Hepatocyte (in vitro differentiated cells): ENCODE results near the gene YOD1. TPM values are rescaled to one million over a fixed set of nuclear protein-coding genes. Genes with fewer than 3 reads are reported as not detected.

Experiments
- DNase-seq: peaks from one replicate; pipeline ENCODE4 v3.0.0-alpha.2; 2016; ENCODE audit warnings: low spot score
- H2AFZ ChIP-seq: fragments of 200-600 bp; sonication (generic); 2 replicates; pipeline ENCODE4 v1.6.0; 2016; ENCODE audit warnings: antibody characterized with exemption, mild to moderate bottlenecking
- H3K27ac ChIP-seq: fragments of 200-600 bp; sonication (generic); 2 replicates; pipeline ENCODE4 v1.5.1; 2016; ENCODE audit warnings: mild to moderate bottlenecking
- H3K27me3 ChIP-seq: fragments of 200-600 bp; sonication (generic); 2 replicates; pipeline ENCODE4 v1.6.1; 2016
- H3K36me3 ChIP-seq: fragments of 200-600 bp; sonication (generic); replicated peaks from 2 replicates; pipeline ENCODE4 v1.5.1; 2016; ENCODE audit warnings: low read depth; ENCODE audit not compliant: insufficient read depth
- H3K4me1 ChIP-seq: fragments of 200-600 bp; sonication (generic); 2 replicates; pipeline ENCODE4 v1.5.1; 2016; ENCODE audit warnings: mild to moderate bottlenecking, moderate library complexity; ENCODE audit not compliant: insufficient read depth
- H3K4me2 ChIP-seq: fragments of 200-600 bp; sonication (generic); 2 replicates; pipeline ENCODE4 v1.6.0; 2016
- H3K4me3 ChIP-seq: fragments of 200-600 bp; sonication (generic); 2 replicates; pipeline ENCODE4 v1.5.1; 2016; ENCODE audit warnings: mild to moderate bottlenecking
- H3K79me2 ChIP-seq: fragments of 200-600 bp; sonication (generic); 2 replicates; pipeline ENCODE4 v1.6.0; 2017; ENCODE audit warnings: mild to moderate bottlenecking
- H3K9me2 ChIP-seq: fragments of 200-600 bp; sonication (generic); replicated peaks from 2 replicates; pipeline ENCODE4 v1.6.0; 2017; ENCODE audit warnings: mild to moderate bottlenecking; ENCODE audit not compliant: insufficient read depth
- H3K9me3 ChIP-seq: fragments of 200-600 bp; sonication (generic); 2 replicates; pipeline ENCODE4 v1.5.1; 2016; ENCODE audit warnings: low read depth, mild to moderate bottlenecking
- H4K20me1 ChIP-seq: fragments of 200-600 bp; sonication (generic); 2 replicates; pipeline ENCODE4 v1.6.0; 2016; ENCODE audit warnings: mild to moderate bottlenecking; ENCODE audit not compliant: insufficient read depth, poor library complexity, severe bottlenecking
- CTCF ChIP-seq: fragments of 200-600 bp; sonication (generic); IDR thresholded peaks from 2 replicates; pipeline ENCODE4 v1.5.1; 2016; ENCODE audit warnings: antibody characterized with exemption, mild to moderate bottlenecking; ENCODE audit not compliant: poor library complexity
- EZH2 ChIP-seq: fragments of 200-600 bp; sonication (generic); IDR thresholded peaks from 2 replicates; pipeline ENCODE4 v1.6.1; 2016; ENCODE audit warnings: antibody characterized with exemption, mild to moderate bottlenecking, borderline replicate concordance
- EZH2phosphoT487 ChIP-seq: fragments of 200-600 bp; sonication (generic); IDR thresholded peaks from one replicate; pipeline ENCODE4 v1.6.1; 2018; ENCODE audit warnings: antibody characterized with exemption, mild to moderate bottlenecking, low read depth, moderate library complexity; ENCODE audit not compliant: unreplicated experiment, severe bottlenecking
- WGBS: methylation state at CpG from one replicate; pipeline ENCODE4 v1.1.6; 2016; ENCODE audit warnings: low lambda C conversion rate; ENCODE audit errors: missing lambda C conversion rate; 5-methylcytosine and 5-hydroxymethylcytosine counted together
- polyA plus RNA-seq: library from polyadenylated mRNA; unstranded; fragments of >200 nt; fragmentation: Nextera tagmentation; extraction: Ambion mirVana; gene quantifications from 2 replicates; pipeline ENCODE4 v1.2.1, GENCODE V29; 2016
- total RNA-seq: library from RNA; depleted of rRNA; stranded (reverse); fragments of >200 nt; gene quantifications from 2 replicates; pipeline ENCODE4 v1.2.3, GENCODE V29; 2014

Gene YOD1
- total and polyA plus RNA-seq, 2 experiments from 2014 or later = 4.5 to 25.7 TPM

- 89% methylated on average over 1 of the region's 1 CpG for WGBS
- H3K4me1 ChIP-seq = peaks cover 15% of the 10 kb centered on the region
- no peaks in the 10 kb centered on the region for H3K27me3 ChIP-seq
- H3K9me3 ChIP-seq = no peaks in the 10 kb centered on the region
- H3K4me2 ChIP-seq = no peak overlapping the region
- DNase-seq = no peak
- H3K4me3 ChIP-seq = no peak overlapping the region
- no peaks in the 10 kb centered on the region for H3K9me2 ChIP-seq
- H3K79me2 ChIP-seq = no peaks in the 10 kb centered on the region
- no peaks in the 10 kb centered on the region for H4K20me1 ChIP-seq
- H2AFZ ChIP-seq = no peak overlapping the region
- no peak for TF ChIP-seq EZH2phosphoT487
- TF ChIP-seq EZH2 = no peak
- TF ChIP-seq CTCF = no peak
- no peaks in the 10 kb centered on the region for H3K36me3 ChIP-seq
- peak overlapping the region; percentile 40 for H3K27ac ChIP-seq
Observed at GRCh38 chr1:207002724-207003146, 48.3 kb downstream of the YOD1 start.

- Histone ChIP-seq H3K27ac (peak overlapping the region; percentile 4), H3K4me2 (no peak overlapping the region), H3K4me1 (peaks cover 6% of the 10 kb centered on the region), H3K79me2 (no peaks in the 10 kb centered on the region), H3K27me3 (no peaks in the 10 kb centered on the region), H3K9me2 (no peaks in the 10 kb centered on the region), H4K20me1 (no peaks in the 10 kb centered on the region), H2AFZ (no peak overlapping the region), H3K4me3 (no peak overlapping the region), H3K9me3 (no peaks in the 10 kb centered on the region), H3K36me3 (no peaks in the 10 kb centered on the region)
- TF ChIP-seq CTCF (no peak), EZH2 (no peak), EZH2phosphoT487 (no peak)
- no peak for DNase-seq
- 81% methylated on average over 5 of the region's 5 CpGs for WGBS
Observed at GRCh38 chr1:207001492-207002245, 49.3 kb downstream of the YOD1 start.

GRCh38 chr1:207000651-207001291 lies 50.2 kb downstream of the YOD1 start:
- Histone ChIP-seq H4K20me1 (no peaks in the 10 kb centered on the region), H3K4me1 (peaks cover 6% of the 10 kb centered on the region), H2AFZ (no peak overlapping the region), H3K27ac (peak overlapping the region; percentile 4), H3K4me3 (no peak overlapping the region), H3K27me3 (no peaks in the 10 kb centered on the region), H3K9me2 (no peaks in the 10 kb centered on the region), H3K79me2 (no peaks in the 10 kb centered on the region), H3K36me3 (no peaks in the 10 kb centered on the region), H3K9me3 (no peaks in the 10 kb centered on the region), H3K4me2 (no peak overlapping the region)
- no peak for DNase-seq
- WGBS = 77% methylated on average over 5 of the region's 5 CpGs
- no peak for TF ChIP-seq EZH2
- TF ChIP-seq CTCF = no peak
- no peak for TF ChIP-seq EZH2phosphoT487
